KMS-11 (cell line): ENCODE measurements around the gene TREML2.

Source experiments
- H2AFZ ChIP-seq: fragments of 200-600 bp; sonication (generic); 2 replicates; pipeline ENCODE4 v1.6.1; 2016; ENCODE audit warnings: antibody characterized with exemption, mixed run types, low read depth
- H3K27ac ChIP-seq: fragments of 200-600 bp; sonication (generic); 2 replicates; pipeline ENCODE4 v1.6.1; 2016; ENCODE audit warnings: mild to moderate bottlenecking, mixed run types
- H3K27me3 ChIP-seq: fragments of 200-600 bp; sonication (generic); 2 replicates; pipeline ENCODE4 v1.6.1; 2017; ENCODE audit warnings: mild to moderate bottlenecking, low read depth, mixed run types, moderate library complexity; ENCODE audit not compliant: insufficient read depth
- H3K36me3 ChIP-seq: fragments of 200-600 bp; sonication (generic); 2 replicates; pipeline ENCODE4 v1.6.1; 2017; ENCODE audit warnings: mild to moderate bottlenecking, mixed run types; ENCODE audit not compliant: insufficient read depth
- H3K4me1 ChIP-seq: fragments of 200-600 bp; sonication (generic); 2 replicates; pipeline ENCODE4 v1.6.1; 2016; ENCODE audit warnings: mild to moderate bottlenecking, low read depth, mixed run types; ENCODE audit not compliant: poor library complexity, severe bottlenecking
- H3K4me2 ChIP-seq: fragments of 200-600 bp; sonication (generic); 2 replicates; pipeline ENCODE4 v1.7.0; 2016; ENCODE audit warnings: mild to moderate bottlenecking, mixed run types
- H3K4me3 ChIP-seq: fragments of 200-600 bp; sonication (generic); IDR thresholded peaks from 2 replicates; pipeline ENCODE4 v1.6.1; 2017; ENCODE audit warnings: low read depth, low read length, mixed read lengths; ENCODE audit not compliant: insufficient read depth
- H3K79me2 ChIP-seq: fragments of 200-600 bp; sonication (generic); 2 replicates; pipeline ENCODE4 v1.6.1; 2016; ENCODE audit warnings: low read depth, mixed run types; ENCODE audit not compliant: insufficient read depth
- H3K9ac ChIP-seq: fragments of 200-600 bp; sonication (generic); 2 replicates; pipeline ENCODE4 v1.6.1; 2016; ENCODE audit warnings: mild to moderate bottlenecking, mixed run types
- H4K20me1 ChIP-seq: fragments of 200-600 bp; sonication (generic); 2 replicates; pipeline ENCODE4 v1.6.1; 2016; ENCODE audit warnings: mild to moderate bottlenecking, mixed run types; ENCODE audit not compliant: insufficient read depth
- TF ChIP-seq, protein P1 (sequence below): fragments of 200-600 bp; sonication (generic); conservative IDR thresholded peaks from 2 replicates; pipeline ENCODE4 v1.6.1; 2017; ENCODE audit warnings: low read depth, mild to moderate bottlenecking, antibody characterized with exemption, low read length, moderate library complexity, mixed read lengths

The TREML2 gene

DNA sequence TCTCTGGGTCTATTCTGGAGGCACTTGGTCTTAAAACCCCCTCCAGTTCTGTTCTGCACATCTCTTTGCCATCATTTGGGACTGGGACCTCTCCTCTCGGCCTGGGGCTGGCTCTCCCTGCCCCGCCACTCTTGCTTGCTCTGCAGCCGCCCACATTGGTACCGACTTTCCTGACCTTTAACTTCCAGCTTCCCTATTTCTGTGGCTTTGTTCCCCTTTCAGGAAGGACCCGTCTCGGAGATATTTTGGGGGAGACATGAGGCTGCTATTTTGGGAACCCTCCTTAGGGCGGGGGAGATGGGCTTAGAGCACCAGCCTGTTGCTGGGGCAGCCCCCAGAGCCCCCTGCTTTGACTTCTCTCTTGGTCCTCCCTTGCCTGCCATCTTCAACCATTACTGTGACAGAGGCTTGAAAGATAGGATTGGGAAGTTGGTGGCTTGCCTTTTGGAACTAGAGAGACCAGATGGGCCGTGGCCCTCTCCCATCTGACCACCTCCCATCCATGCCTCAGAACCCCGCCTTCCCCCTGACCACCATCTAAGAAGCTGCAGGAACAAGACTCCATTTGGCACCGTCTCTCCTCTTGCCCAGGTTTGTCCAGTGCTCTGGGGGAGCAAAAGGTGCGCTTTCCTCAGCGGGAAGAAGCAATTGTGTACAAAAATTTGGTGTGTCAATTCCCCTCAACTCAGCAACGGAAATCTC is 38.9 kb downstream of the TREML2 start:
- Histone ChIP-seq H3K36me3 (no peaks in the 10 kb centered on the region), H3K4me2 (no peak overlapping the region), H3K27ac (no peak overlapping the region), H3K4me3 (no peak overlapping the region), H3K79me2 (no peaks in the 10 kb centered on the region), H2AFZ (no peak overlapping the region), H3K4me1 (no peaks in the 10 kb centered on the region), H3K27me3 (no peaks in the 10 kb centered on the region), H3K9ac (no peak overlapping the region), H4K20me1 (no peaks in the 10 kb centered on the region)
- TF ChIP-seq, protein P1, sequence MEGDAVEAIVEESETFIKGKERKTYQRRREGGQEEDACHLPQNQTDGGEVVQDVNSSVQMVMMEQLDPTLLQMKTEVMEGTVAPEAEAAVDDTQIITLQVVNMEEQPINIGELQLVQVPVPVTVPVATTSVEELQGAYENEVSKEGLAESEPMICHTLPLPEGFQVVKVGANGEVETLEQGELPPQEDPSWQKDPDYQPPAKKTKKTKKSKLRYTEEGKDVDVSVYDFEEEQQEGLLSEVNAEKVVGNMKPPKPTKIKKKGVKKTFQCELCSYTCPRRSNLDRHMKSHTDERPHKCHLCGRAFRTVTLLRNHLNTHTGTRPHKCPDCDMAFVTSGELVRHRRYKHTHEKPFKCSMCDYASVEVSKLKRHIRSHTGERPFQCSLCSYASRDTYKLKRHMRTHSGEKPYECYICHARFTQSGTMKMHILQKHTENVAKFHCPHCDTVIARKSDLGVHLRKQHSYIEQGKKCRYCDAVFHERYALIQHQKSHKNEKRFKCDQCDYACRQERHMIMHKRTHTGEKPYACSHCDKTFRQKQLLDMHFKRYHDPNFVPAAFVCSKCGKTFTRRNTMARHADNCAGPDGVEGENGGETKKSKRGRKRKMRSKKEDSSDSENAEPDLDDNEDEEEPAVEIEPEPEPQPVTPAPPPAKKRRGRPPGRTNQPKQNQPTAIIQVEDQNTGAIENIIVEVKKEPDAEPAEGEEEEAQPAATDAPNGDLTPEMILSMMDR, result no peak

DNA sequence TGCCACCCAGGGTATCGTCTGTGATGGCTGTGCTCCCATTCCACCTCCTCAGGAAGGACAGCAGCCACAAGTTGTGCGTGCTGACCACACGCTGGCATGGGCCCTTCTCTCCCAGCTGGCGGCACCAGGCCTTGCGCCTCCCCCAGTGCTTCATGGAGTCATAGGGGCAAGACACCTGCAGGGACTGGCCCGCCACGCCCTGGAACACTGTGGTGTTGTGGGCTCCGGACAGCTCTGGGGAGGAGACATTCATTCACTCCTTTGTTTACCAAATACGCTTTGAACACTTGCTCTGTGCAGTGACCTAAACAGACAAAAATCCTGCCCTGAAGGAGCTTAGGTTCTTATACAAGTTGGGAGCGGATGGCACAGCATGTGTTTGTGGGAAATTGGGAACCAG is 39.6 kb downstream of the TREML2 start:
- Histone ChIP-seq H3K4me3 (no peak overlapping the region), H3K36me3 (no peaks in the 10 kb centered on the region), H3K9ac (no peak overlapping the region), H3K79me2 (no peaks in the 10 kb centered on the region), H3K4me1 (no peaks in the 10 kb centered on the region), H3K4me2 (no peak overlapping the region), H4K20me1 (no peaks in the 10 kb centered on the region), H3K27me3 (no peaks in the 10 kb centered on the region), H3K27ac (no peak overlapping the region), H2AFZ (no peak overlapping the region)
- TF ChIP-seq, protein P1, result no peak

DNA sequence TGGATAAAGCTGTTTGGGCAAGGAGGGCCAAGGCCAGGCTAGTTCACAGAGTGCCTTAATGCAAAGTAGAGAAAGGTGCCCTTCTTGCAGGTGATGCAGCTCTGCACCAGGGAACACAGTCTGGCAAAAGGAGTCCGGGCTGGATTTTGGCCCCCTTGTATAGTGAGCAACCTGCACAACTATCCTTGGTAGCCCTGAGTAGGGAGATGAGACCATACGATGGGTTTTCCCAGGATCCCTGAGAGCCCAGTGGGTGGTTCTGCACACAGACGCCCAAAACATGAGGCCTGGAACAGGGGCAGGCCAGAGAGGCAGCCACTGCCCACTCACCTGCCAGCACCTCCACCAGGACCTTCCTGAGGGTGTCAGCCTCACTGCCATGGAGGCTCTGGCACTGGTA is 40.0 kb downstream of the TREML2 start:
- Histone ChIP-seq H3K27me3 (no peaks in the 10 kb centered on the region), H3K79me2 (no peaks in the 10 kb centered on the region), H4K20me1 (no peaks in the 10 kb centered on the region), H3K4me1 (no peaks in the 10 kb centered on the region), H2AFZ (no peak overlapping the region), H3K36me3 (no peaks in the 10 kb centered on the region), H3K4me3 (no peak overlapping the region), H3K27ac (no peak overlapping the region), H3K4me2 (no peak overlapping the region), H3K9ac (no peak overlapping the region)
- TF ChIP-seq, protein P1, result no peak

DNA sequence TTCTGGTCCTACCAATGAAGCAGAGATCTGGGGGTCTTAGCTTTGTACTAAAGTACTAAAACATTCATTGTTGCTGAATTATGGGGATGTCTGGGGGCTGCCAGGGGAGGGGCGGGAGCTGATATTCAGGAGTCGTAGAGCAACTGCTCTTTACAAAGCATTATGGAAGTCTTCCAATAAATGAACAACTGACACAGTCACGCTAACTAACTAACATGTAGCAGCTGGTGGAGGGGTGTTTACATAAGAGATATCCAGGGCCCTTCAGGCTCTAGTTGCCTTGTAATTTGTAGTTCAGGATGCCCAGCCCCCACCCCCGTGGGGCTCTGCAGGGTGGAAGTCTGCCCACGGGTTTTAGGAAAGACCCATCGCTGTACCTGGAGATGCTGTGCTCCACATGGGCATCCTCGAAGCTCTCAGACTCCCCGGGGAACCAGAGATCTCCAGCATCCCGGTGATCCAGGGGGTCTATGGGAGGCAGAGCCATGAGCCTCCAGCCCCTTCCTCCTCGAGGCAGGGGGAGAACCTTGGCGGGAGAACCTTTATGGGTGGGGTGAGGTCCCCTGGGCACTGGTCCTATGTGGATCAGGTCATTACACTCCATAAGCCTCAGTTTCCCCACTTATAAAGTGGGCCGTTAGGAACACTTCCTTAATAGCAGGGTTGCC is 41.4 kb downstream of the TREML2 start:
- H3K4me2 ChIP-seq, result no peak overlapping the region

More for the DNA sequence above, 41.4 kb downstream of the TREML2 start:
- H3K27me3 ChIP-seq, result no peaks in the 10 kb centered on the region
- H3K9ac ChIP-seq, result no peak overlapping the region
- H3K4me3 ChIP-seq, result no peak overlapping the region
- H3K79me2 ChIP-seq, result no peaks in the 10 kb centered on the region
- TF ChIP-seq, protein P1, result no peak
- H3K4me1 ChIP-seq, result no peaks in the 10 kb centered on the region
- H3K27ac ChIP-seq, result no peak overlapping the region
- H2AFZ ChIP-seq, result no peak overlapping the region
- no peaks in the 10 kb centered on the region for H4K20me1 ChIP-seq
- H3K36me3 ChIP-seq, result no peaks in the 10 kb centered on the region
